ENCODE measurements around the gene TRHDE. TPM values are rescaled to one million over a fixed set of nuclear protein-coding genes. Genes with fewer than 3 reads are reported as not detected.

The TRHDE gene
- total and polyA plus RNA-seq, 8 donors, result 1.9 to 30.2 (median 17.9) TPM

DNA sequence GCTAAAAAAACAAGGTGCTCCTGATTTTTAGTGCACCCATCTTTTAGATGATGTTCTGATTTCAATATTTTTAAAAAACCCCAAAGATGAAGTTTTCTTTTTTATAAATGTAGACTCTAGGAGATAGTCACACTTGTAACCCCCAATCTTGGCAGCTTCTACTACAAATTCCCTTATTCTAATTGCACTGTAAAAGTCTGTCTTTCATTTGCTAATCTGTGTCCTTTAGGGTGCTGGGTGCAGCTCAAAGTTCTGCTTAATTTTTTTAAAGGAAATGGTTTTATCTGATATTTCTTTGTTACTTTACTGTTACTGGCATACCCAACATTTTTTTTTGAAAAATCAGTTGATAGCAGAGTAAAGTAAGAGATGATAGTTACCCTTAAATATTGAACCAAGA, 172.0 kb downstream of the TRHDE start:
- Histone ChIP-seq H3K36me3 (no peaks in the 10 kb centered on the region), H3K4me3 (no peak overlapping the region), H3K9me3 (no peaks in the 10 kb centered on the region), H3K27me3 (no peaks in the 10 kb centered on the region), H3K4me1 (peaks cover 0 to 15% (median 15%) of the 10 kb centered on the region in 3 donors), H3K27ac (no peak overlapping the region)
- FAIRE-seq, result no peak
- ATAC-seq, result no peak
- intact Hi-C loops (cut with DNase I), result no loop called here
- no peak for DNase-seq
- TF ChIP-seq, protein P1, sequence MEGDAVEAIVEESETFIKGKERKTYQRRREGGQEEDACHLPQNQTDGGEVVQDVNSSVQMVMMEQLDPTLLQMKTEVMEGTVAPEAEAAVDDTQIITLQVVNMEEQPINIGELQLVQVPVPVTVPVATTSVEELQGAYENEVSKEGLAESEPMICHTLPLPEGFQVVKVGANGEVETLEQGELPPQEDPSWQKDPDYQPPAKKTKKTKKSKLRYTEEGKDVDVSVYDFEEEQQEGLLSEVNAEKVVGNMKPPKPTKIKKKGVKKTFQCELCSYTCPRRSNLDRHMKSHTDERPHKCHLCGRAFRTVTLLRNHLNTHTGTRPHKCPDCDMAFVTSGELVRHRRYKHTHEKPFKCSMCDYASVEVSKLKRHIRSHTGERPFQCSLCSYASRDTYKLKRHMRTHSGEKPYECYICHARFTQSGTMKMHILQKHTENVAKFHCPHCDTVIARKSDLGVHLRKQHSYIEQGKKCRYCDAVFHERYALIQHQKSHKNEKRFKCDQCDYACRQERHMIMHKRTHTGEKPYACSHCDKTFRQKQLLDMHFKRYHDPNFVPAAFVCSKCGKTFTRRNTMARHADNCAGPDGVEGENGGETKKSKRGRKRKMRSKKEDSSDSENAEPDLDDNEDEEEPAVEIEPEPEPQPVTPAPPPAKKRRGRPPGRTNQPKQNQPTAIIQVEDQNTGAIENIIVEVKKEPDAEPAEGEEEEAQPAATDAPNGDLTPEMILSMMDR (IDR thresholded peaks at IDR 0.05), result no peak

DNA sequence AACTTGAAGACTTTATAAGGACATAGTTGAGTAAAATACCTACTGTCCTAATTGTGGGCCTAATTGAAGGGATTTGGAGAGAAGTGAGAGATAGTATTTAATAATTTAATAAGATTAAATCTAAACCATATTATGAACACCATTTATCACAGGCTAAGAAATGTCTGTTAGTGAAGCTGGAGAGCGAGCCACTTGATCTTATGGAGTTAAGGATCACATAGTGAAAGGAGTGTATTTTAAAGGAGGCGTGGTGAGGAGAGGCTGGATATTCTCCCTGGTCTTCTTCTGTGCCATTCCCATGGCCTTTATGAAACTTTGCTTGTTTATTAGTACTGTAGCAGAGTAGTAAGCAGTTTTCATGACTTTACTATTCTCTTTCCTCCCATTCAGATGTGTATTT, 172.4 kb downstream of the TRHDE start:
- DNase-seq (no peak), ATAC-seq (no peak), FAIRE-seq (no peak)
- WGBS, 2 donors, result 91 to 96% methylated on average over 2 of the region's 2 CpGs
- Histone ChIP-seq H3K36me3 (no peaks in the 10 kb centered on the region), H3K9me3 (no peaks in the 10 kb centered on the region), H3K4me3 (no peak overlapping the region), H3K27ac (no peak overlapping the region), H3K27me3 (no peaks in the 10 kb centered on the region), H3K4me1 (peaks cover 0 to 19% (median 15%) of the 10 kb centered on the region in 3 donors)
- TF ChIP-seq, protein P1 (IDR thresholded peaks at IDR 0.05), result no peak
- intact Hi-C loops (cut with DNase I), result no loop called here

DNA sequence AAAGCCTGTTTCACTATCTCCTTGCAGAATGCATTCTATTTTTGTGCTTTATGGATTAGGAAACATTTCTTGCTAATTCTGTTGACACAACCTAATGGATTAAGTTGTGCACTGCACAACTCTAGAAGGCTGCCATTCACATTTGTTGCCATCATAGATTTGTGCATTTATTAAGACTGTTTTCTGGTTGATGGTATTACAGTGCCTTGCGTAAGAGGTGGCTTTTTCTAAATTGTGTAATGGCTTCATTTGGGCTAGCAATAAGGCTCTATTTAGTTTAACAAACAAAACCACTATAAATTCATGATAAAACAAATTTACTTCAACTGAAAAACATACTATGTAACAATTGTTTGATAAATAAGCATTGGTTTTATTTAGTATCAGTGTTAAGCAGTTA, 175.9 kb downstream of the TRHDE start:
- DNase-seq (no peak), ATAC-seq (peak in 1 of 4 donors; percentile 28), FAIRE-seq (no peak)
- intact Hi-C loops (cut with DNase I), result no loop called here
- H3K4me1 ChIP-seq, result peaks cover 0 to 23% (median 19%) of the 10 kb centered on the region in 3 donors
- H3K27ac ChIP-seq, result peak overlapping the region in 1 of 4 donors; percentile 9
- TF ChIP-seq, protein P1 (IDR thresholded peaks at IDR 0.05), result no peak
- no peaks in the 10 kb centered on the region for H3K36me3 ChIP-seq
- 93% methylated on average over 1 of the region's 1 CpG for WGBS, 2 donors
- no peaks in the 10 kb centered on the region for H3K9me3 ChIP-seq
- H3K27me3 ChIP-seq, result no peaks in the 10 kb centered on the region
- no peak overlapping the region for H3K4me3 ChIP-seq

DNA sequence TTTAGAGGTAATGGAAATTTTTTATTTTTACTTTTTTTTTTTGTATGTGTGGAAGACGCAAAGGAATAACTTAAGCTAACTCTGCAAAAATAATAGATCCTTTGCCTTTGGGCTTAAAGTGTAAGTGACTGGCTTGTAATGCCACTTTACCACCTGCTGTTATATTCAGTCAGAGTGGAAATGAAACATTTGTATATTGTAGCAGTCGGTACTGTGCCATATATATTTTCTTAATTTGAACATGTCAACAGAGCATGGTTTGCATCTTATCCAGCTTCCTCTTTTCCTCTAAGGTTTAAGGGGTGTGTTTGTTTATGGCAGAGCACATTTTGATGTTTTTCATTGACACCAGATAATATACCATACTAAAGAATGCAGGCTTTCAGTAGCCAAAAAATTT, 176.6 kb downstream of the TRHDE start:
- H3K4me1 ChIP-seq, result peaks cover 0 to 30% (median 17%) of the 10 kb centered on the region in 3 donors
- 48 to 54% methylated on average over 2 of the region's 2 CpGs for WGBS, 2 donors
- peak overlapping the region in 1 of 4 donors; percentile 9 for H3K27ac ChIP-seq
- ATAC-seq (peak in 1 of 4 donors; percentile 23), FAIRE-seq (no peak), DNase-seq (no peak)
- TF ChIP-seq, protein P1 (IDR thresholded peaks at IDR 0.05), result no peak
- no peak overlapping the region for H3K4me3 ChIP-seq
- intact Hi-C loops (cut with DNase I), result no loop called here
- H3K9me3 ChIP-seq, result no peaks in the 10 kb centered on the region
- H3K36me3 ChIP-seq, result no peaks in the 10 kb centered on the region
- H3K27me3 ChIP-seq, result no peaks in the 10 kb centered on the region

DNA sequence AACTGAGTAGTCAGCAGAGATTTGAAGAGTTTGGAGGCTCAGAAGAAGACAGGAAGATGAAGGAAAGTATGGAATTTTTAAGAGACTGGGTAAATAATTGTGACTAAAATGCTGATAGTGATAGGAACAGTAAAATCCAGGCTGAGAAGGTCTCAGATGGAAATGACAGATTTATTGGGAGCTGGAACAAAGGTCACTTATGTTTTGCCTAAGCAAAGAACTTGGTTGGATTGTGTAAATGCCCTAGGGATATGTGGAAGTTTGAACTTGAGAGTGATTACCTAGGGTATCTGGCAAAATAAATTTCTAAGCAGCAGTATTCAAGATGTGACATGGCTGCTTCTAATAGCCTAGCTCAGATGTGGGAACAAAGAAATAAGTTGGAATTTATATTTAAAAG, 180.9 kb downstream of the TRHDE start:
- Histone ChIP-seq H3K27me3 (no peaks in the 10 kb centered on the region), H3K4me1 (peaks cover 0 to 33% (median 12%) of the 10 kb centered on the region in 3 donors), H3K9me3 (no peaks in the 10 kb centered on the region), H3K4me3 (no peak overlapping the region), H3K36me3 (no peaks in the 10 kb centered on the region), H3K27ac (peak overlapping the region in 3 of 4 donors; percentile 18 to 56 (median 44))
- intact Hi-C loops (cut with DNase I), result no loop called here
- DNase-seq (no peak), ATAC-seq (peak; percentile 81 to 92 (median 84)), FAIRE-seq (no peak)
- TF ChIP-seq, protein P1 (IDR thresholded peaks at IDR 0.05), result no peak
